Measurements from ENCODE around the gene XYLB. TPM values are rescaled to one million over a fixed set of nuclear protein-coding genes. Genes with fewer than 3 reads are reported as not detected.

XYLB gene
- total RNA-seq, 2 experiments from 2014 or later: 0.25 to 0.59 TPM

DNA sequence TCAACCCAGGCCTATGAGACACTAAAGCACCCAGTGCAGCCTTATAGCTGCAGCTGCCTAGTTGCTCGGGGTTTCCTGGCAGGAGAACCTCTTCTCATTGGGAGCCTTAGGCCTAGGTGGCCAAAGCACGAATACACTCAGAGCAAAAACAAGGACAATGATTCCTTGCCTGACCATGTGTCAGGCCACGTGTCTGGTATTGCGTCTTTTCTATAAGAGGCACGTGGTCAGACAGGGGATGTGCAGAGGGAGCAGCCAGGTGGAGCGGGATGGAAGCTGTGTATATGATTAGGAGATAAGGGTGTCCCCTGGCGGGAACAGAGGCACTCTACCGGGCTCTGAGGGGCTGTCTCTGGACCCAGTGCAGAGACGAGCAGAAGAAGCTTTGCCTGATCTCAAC, 38.1 kb upstream of the XYLB start:
- Mint-ChIP-seq H3K4me3 (no peak overlapping the region), H3K27me3 (no peaks in the 10 kb centered on the region), H3K9me3 (peaks cover 4% of the 10 kb centered on the region), H3K4me1 (ENCODE audit: low read depth) (no peaks in the 10 kb centered on the region), H3K36me3 (ENCODE audit: low read depth) (no peaks in the 10 kb centered on the region), H3K27ac (no peak overlapping the region)
- Histone ChIP-seq H3K27ac (ENCODE audit: low read depth in 1 of 2, low read length in 2 of 2) (no peak overlapping the region), H3K36me3 (ENCODE audit: insufficient read depth, low read length) (no peaks in the 10 kb centered on the region), H3K4me3 (ENCODE audit: low read length) (no peak overlapping the region), H3K9me3 (ENCODE audit: control insufficient read depth in 1 of 2, insufficient read depth in 1 of 2, low read length in 2 of 2) (peaks cover 0 to 6% of the 10 kb centered on the region in 2 experiments), H3K4me1 (ENCODE audit: insufficient read depth, low read length) (no peaks in the 10 kb centered on the region), H3K27me3 (ENCODE audit: control insufficient read depth in 1 of 2, insufficient read depth in 2 of 2, low read length in 2 of 2) (peaks cover 0 to 5% of the 10 kb centered on the region in 2 experiments)
- DNase-seq: no peak
- TF ChIP-seq, protein P1, sequence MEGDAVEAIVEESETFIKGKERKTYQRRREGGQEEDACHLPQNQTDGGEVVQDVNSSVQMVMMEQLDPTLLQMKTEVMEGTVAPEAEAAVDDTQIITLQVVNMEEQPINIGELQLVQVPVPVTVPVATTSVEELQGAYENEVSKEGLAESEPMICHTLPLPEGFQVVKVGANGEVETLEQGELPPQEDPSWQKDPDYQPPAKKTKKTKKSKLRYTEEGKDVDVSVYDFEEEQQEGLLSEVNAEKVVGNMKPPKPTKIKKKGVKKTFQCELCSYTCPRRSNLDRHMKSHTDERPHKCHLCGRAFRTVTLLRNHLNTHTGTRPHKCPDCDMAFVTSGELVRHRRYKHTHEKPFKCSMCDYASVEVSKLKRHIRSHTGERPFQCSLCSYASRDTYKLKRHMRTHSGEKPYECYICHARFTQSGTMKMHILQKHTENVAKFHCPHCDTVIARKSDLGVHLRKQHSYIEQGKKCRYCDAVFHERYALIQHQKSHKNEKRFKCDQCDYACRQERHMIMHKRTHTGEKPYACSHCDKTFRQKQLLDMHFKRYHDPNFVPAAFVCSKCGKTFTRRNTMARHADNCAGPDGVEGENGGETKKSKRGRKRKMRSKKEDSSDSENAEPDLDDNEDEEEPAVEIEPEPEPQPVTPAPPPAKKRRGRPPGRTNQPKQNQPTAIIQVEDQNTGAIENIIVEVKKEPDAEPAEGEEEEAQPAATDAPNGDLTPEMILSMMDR (IDR thresholded peaks at IDR 0.05): no peak
- intact Hi-C loops (cut with DNase I, micrococcal nuclease): no loop called here
- ATAC-seq (ENCODE audit: poor library complexity): no peak
- ChIA-PET CTCF (no interaction called here), POLR2A (no interaction called here)

DNA sequence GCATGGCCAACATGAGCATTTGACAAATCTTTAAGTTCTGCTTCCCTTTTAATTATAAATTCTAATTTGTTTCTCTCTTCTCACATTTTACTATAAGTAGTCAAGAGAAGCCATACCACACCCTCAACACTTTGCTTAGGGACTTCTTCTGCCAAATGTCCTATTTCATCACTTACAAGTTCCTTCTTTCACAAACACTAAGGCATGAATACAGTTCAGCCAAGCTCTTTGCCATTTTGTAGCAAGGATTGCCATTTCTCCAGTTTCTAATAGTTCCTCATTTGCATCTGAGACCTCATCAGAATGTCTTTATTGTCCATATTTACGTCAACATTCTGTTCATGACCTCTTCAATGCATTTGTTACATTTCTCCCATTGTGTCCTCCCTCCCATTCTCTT, 35.1 kb upstream of the XYLB start:
- TF ChIP-seq, protein P1 (IDR thresholded peaks at IDR 0.05): no peak
- Histone ChIP-seq H3K27ac (ENCODE audit: low read depth in 1 of 2, low read length in 2 of 2) (no peak overlapping the region), H3K4me3 (ENCODE audit: low read length) (no peak overlapping the region), H3K36me3 (ENCODE audit: insufficient read depth, low read length) (no peaks in the 10 kb centered on the region), H3K9me3 (ENCODE audit: control insufficient read depth in 1 of 2, insufficient read depth in 1 of 2, low read length in 2 of 2) (no peaks in the 10 kb centered on the region), H3K27me3 (ENCODE audit: control insufficient read depth in 1 of 2, insufficient read depth in 2 of 2, low read length in 2 of 2) (peaks cover 0 to 5% of the 10 kb centered on the region in 2 experiments), H3K4me1 (ENCODE audit: insufficient read depth, low read length) (no peaks in the 10 kb centered on the region)
- Mint-ChIP-seq H3K36me3 (ENCODE audit: low read depth) (no peaks in the 10 kb centered on the region), H3K4me3 (no peak overlapping the region), H3K9me3 (no peaks in the 10 kb centered on the region), H3K27me3 (no peaks in the 10 kb centered on the region), H3K4me1 (ENCODE audit: low read depth) (no peaks in the 10 kb centered on the region), H3K27ac (no peak overlapping the region)
- DNase-seq: no peak
- no peak for ATAC-seq (ENCODE audit: poor library complexity)
- ChIA-PET CTCF (no interaction called here), POLR2A (no interaction called here)
- intact Hi-C loops (cut with DNase I, micrococcal nuclease): no loop called here

DNA sequence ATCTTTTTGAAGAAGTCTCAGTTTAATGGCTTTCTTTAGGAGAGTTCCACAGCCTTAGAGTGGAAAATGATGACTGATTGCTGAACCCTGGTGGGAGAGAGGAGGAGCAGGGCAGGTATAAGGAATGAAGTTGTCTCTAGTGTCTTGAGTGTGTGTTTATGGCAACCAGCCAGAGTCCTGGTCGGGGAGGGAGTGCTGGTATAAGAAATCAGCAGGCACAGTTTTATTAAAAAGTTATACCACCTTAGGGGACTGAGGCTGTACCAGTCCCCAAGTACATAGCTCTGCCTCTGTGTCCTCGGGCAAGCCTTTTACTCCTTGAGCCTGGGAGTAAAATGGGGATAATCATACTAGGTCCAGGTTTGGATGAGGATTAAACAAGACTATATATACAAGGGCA, 34.6 kb upstream of the XYLB start:
- no peak overlapping the region for H3K27ac Mint-ChIP-seq

More for the DNA sequence above, 34.6 kb upstream of the XYLB start:
- Histone ChIP-seq H3K4me3 (ENCODE audit: low read length) (no peak overlapping the region), H3K36me3 (ENCODE audit: insufficient read depth, low read length) (no peaks in the 10 kb centered on the region), H3K4me1 (ENCODE audit: insufficient read depth, low read length) (no peaks in the 10 kb centered on the region), H3K9me3 (ENCODE audit: control insufficient read depth in 1 of 2, insufficient read depth in 1 of 2, low read length in 2 of 2) (no peaks in the 10 kb centered on the region), H3K27me3 (ENCODE audit: control insufficient read depth in 1 of 2, insufficient read depth in 2 of 2, low read length in 2 of 2) (peaks cover 0 to 5% of the 10 kb centered on the region in 2 experiments), H3K27ac (ENCODE audit: low read depth in 1 of 2, low read length in 2 of 2) (no peak overlapping the region)
- H3K4me3 Mint-ChIP-seq: no peak overlapping the region
- ATAC-seq (ENCODE audit: poor library complexity) (no peak), DNase-seq (no peak)
- POLR2A ChIA-PET: no interaction called here
- H3K27me3 Mint-ChIP-seq: no peaks in the 10 kb centered on the region
- intact Hi-C loops (cut with DNase I, micrococcal nuclease): no loop called here
- H3K4me1 Mint-ChIP-seq (ENCODE audit: low read depth): no peaks in the 10 kb centered on the region
- CTCF ChIA-PET: no interaction called here
- TF ChIP-seq, protein P1 (IDR thresholded peaks at IDR 0.05): no peak
- no peaks in the 10 kb centered on the region for H3K36me3 Mint-ChIP-seq (ENCODE audit: low read depth)
- no peaks in the 10 kb centered on the region for H3K9me3 Mint-ChIP-seq
